ENCODE measurements around the gene PPFIBP1. TPM values are rescaled to one million over a fixed set of nuclear protein-coding genes. Genes with fewer than 3 reads are reported as not detected.
"Not testable (repeated sequence)": the region's sequence is repeated elsewhere in the genome, so short reads cannot be mapped to it uniquely, and the experiment has no call there.

Gene PPFIBP1
- total and polyA plus RNA-seq, 2 experiments from 2014 or later: 23.9 to 38.6 TPM

DNA sequence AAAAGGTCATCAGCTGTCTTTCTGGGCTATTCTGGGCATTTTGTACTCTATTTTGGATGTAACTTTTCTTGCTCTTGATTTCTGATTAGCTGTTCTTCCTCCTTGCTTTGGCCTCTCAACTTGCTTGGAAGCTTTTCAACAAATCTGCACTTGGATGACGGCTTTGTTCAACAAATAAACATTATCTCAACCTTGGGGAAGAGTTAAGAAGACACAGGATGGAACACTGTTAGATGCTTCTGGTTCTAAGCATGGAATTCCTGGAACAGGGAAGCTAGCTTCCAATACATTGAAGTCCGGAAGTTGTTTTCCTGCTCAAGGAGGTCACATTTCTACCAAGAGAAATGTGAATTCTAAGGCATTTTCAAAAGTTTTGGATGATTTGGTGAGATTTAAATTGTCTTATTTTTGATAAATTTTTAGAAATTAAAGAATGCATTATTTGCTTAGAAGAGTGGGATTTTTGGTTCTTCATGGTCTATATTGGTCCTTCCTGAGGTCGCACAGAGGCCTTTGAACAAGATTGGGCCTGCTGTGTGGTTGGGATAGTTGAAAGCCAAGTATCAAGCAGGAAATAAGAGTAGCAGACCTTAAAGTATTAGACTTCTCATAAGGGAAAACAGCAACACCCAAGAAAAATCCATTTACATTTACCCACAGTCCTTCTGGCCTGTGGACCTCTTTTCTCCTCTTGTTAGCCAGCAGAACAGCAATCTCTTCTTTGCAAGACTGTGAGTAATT lies 59.2 kb downstream of the PPFIBP1 start:
- 91% methylated on average over 3 of the region's 3 CpGs for WGBS (ENCODE audit: low lambda C conversion rate, missing lambda C conversion rate)
- no peaks in the 10 kb centered on the region for H3K36me3 ChIP-seq (replicated peaks; ENCODE audit: insufficient read depth, low read depth)
- DNase-seq (ENCODE audit: low spot score): no peak
- H3K27me3 ChIP-seq: no peaks in the 10 kb centered on the region
- no peak overlapping the region for H3K4me2 ChIP-seq
- no peaks in the 10 kb centered on the region for H3K9me3 ChIP-seq (ENCODE audit: low read depth)
- H2AFZ ChIP-seq: no peak overlapping the region
- TF ChIP-seq, protein P1, sequence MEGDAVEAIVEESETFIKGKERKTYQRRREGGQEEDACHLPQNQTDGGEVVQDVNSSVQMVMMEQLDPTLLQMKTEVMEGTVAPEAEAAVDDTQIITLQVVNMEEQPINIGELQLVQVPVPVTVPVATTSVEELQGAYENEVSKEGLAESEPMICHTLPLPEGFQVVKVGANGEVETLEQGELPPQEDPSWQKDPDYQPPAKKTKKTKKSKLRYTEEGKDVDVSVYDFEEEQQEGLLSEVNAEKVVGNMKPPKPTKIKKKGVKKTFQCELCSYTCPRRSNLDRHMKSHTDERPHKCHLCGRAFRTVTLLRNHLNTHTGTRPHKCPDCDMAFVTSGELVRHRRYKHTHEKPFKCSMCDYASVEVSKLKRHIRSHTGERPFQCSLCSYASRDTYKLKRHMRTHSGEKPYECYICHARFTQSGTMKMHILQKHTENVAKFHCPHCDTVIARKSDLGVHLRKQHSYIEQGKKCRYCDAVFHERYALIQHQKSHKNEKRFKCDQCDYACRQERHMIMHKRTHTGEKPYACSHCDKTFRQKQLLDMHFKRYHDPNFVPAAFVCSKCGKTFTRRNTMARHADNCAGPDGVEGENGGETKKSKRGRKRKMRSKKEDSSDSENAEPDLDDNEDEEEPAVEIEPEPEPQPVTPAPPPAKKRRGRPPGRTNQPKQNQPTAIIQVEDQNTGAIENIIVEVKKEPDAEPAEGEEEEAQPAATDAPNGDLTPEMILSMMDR (IDR thresholded peaks at IDR 0.05; ENCODE audit: poor library complexity): no peak
- TF ChIP-seq EZH2phosphoT487 (IDR thresholded peaks at IDR 0.05; ENCODE audit: low read depth, severe bottlenecking, unreplicated experiment) (no peak), EZH2 (IDR thresholded peaks at IDR 0.05; ENCODE audit: borderline replicate concordance) (no peak)
- H4K20me1 ChIP-seq (ENCODE audit: insufficient read depth, poor library complexity, severe bottlenecking): no peaks in the 10 kb centered on the region
- no peak overlapping the region for H3K4me3 ChIP-seq
- H3K27ac ChIP-seq: no peak overlapping the region
- H3K9me2 ChIP-seq (replicated peaks; ENCODE audit: insufficient read depth): no peaks in the 10 kb centered on the region
- H3K4me1 ChIP-seq (ENCODE audit: insufficient read depth): no peaks in the 10 kb centered on the region
- H3K79me2 ChIP-seq: peaks cover 51% of the 10 kb centered on the region

DNA sequence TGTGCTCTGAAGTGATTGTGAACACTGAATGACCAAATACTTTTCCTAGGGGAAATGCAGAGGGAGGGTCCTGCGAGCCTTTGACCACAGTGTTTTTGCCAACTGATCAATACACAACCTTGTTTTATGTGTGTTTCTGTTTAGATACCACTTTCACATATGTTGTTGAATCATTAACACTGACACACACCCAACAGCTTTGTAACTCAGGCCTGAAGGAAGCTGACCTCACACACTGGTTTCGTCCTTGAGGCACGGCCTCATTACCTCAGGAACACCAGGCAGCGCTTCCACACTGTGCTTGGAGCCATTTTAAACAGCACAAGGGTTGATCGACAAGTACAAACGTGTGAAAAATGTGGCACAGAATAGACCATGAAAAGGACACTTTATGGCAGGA lies 60.0 kb downstream of the PPFIBP1 start:
- Histone ChIP-seq H4K20me1 (ENCODE audit: insufficient read depth, poor library complexity, severe bottlenecking) (no peaks in the 10 kb centered on the region), H3K4me1 (ENCODE audit: insufficient read depth) (no peaks in the 10 kb centered on the region), H3K9me3 (ENCODE audit: low read depth) (no peaks in the 10 kb centered on the region), H3K27ac (no peak overlapping the region), H3K4me2 (no peak overlapping the region), H2AFZ (no peak overlapping the region), H3K36me3 (replicated peaks; ENCODE audit: insufficient read depth, low read depth) (no peaks in the 10 kb centered on the region), H3K9me2 (replicated peaks; ENCODE audit: insufficient read depth) (no peaks in the 10 kb centered on the region), H3K27me3 (no peaks in the 10 kb centered on the region), H3K79me2 (peaks cover 54% of the 10 kb centered on the region), H3K4me3 (no peak overlapping the region)
- WGBS (ENCODE audit: low lambda C conversion rate, missing lambda C conversion rate): 91% methylated on average over 6 of the region's 6 CpGs
- TF ChIP-seq EZH2phosphoT487 (IDR thresholded peaks at IDR 0.05; ENCODE audit: low read depth, severe bottlenecking, unreplicated experiment): no peak
- TF ChIP-seq EZH2 (IDR thresholded peaks at IDR 0.05; ENCODE audit: borderline replicate concordance): no peak
- TF ChIP-seq, protein P1 (IDR thresholded peaks at IDR 0.05; ENCODE audit: poor library complexity): no peak
- DNase-seq (ENCODE audit: low spot score): no peak

DNA sequence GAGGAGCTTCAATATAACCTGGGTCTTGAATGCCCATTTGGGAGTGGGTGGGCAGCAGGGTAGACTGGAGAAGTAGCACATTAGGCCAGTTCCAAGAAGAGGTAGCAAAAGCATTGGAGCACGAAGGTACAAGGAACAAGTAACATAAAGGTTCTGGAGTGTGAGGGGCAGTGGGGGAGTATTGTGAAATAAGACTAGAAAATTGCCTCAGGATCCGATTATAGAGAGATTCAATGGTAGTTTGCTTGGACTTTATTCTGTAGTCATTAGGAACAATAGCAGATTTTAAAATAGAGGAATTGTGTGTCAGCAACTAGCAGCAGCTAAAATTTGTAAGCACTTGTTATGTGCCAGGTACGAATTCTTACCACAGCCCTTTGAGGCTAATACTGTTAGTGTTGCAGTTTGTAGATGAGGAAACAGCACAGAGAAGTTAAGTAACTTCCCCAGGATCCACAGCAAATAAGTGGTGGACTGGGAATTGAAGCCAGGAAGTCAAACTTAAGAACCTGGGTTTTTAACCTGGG lies 61.8 kb downstream of the PPFIBP1 start:
- H3K36me3 ChIP-seq (replicated peaks; ENCODE audit: insufficient read depth, low read depth): no peaks in the 10 kb centered on the region
- WGBS (ENCODE audit: low lambda C conversion rate, missing lambda C conversion rate): 77% methylated on average over 3 of the region's 3 CpGs
- H2AFZ ChIP-seq: no peak overlapping the region
- H3K79me2 ChIP-seq: peaks cover 64% of the 10 kb centered on the region
- H4K20me1 ChIP-seq (ENCODE audit: insufficient read depth, poor library complexity, severe bottlenecking): no peaks in the 10 kb centered on the region
- H3K27me3 ChIP-seq: no peaks in the 10 kb centered on the region
- no peak for DNase-seq (ENCODE audit: low spot score)
- no peaks in the 10 kb centered on the region for H3K9me3 ChIP-seq (ENCODE audit: low read depth)
- no peak overlapping the region for H3K4me2 ChIP-seq
- H3K4me3 ChIP-seq: no peak overlapping the region
- TF ChIP-seq, protein P1 (IDR thresholded peaks at IDR 0.05; ENCODE audit: poor library complexity): no peak
- H3K4me1 ChIP-seq (ENCODE audit: insufficient read depth): no peaks in the 10 kb centered on the region
- H3K27ac ChIP-seq: no peak overlapping the region
- H3K9me2 ChIP-seq (replicated peaks; ENCODE audit: insufficient read depth): no peaks in the 10 kb centered on the region

DNA sequence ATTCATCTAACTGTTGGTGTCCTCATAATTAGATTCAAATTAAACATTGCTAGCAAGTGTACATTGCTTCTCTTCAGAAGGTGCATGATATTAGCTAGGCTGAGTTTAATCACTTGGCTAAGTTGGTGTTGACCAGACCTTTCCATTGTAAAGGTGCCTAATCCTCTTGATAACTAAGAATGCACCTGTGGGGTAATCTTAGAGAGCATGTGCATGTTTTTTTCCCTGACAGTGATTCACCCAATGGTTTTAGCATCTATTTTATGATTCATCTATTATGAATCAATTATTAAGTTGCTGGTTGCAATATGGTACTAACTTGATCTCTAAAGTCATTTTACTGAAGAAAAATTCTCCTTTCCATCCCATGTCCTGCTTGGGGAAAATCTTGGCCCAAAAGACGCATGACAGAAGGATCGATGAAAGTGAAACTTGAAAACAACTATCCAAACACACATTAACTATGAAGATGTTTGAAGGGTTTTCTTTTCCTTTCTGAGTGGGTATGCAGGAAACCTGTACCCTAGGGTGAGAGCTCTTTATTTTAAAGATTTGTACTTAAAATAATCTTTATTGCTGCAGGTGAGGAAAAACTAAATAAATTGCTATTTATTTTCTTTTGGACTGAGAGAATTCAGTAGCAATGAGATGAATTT lies 64.2 kb downstream of the PPFIBP1 start:
- H3K27ac ChIP-seq; H3K4me2 ChIP-seq; H3K9me2 ChIP-seq (replicated peaks; ENCODE audit: insufficient read depth); H3K4me1 ChIP-seq (ENCODE audit: insufficient read depth); DNase-seq (ENCODE audit: low spot score); H2AFZ ChIP-seq; H4K20me1 ChIP-seq (ENCODE audit: insufficient read depth, poor library complexity, severe bottlenecking); H3K27me3 ChIP-seq; H3K4me3 ChIP-seq; H3K9me3 ChIP-seq (ENCODE audit: low read depth); H3K36me3 ChIP-seq (replicated peaks; ENCODE audit: insufficient read depth, low read depth): not testable (repeated sequence)
- H3K79me2 ChIP-seq: peaks cover 61% of the 10 kb centered on the region
- 86% methylated on average over 2 of the region's 2 CpGs for WGBS (ENCODE audit: low lambda C conversion rate, missing lambda C conversion rate)

All from hepatocyte (in vitro differentiated cells).